ENCODE measurements around the gene MXRA8. TPM values are rescaled to one million over a fixed set of nuclear protein-coding genes. Genes with fewer than 3 reads are reported as not detected.
"Not testable (repeated sequence)": the region's sequence is repeated elsewhere in the genome, so short reads cannot be mapped to it uniquely, and the experiment has no call there.

MXRA8 gene
- total RNA-seq, 1 donor from 2014 or later = not detected

- no peaks in the 10 kb centered on the region for H3K9me3 Mint-ChIP-seq
- DNase-seq (ENCODE audit: low spot score) = no peak
- H3K4me1 Mint-ChIP-seq (ENCODE audit: low read depth) = no peaks in the 10 kb centered on the region
- no peaks in the 10 kb centered on the region for H3K27me3 Mint-ChIP-seq (ENCODE audit: low read depth)
- H3K27ac Mint-ChIP-seq = no peak overlapping the region
- no peak overlapping the region for H3K4me3 Mint-ChIP-seq (ENCODE audit: low read depth)
- peaks cover 52% of the 10 kb centered on the region for H3K36me3 Mint-ChIP-seq (ENCODE audit: low read depth)
- intact Hi-C loops (cut with micrococcal nuclease) = no loop called here
Measured at GRCh38 chr1:1385931-1386330, 27.6 kb upstream of the MXRA8 start.

GRCh38 chr1:1385339-1385738, 27.0 kb upstream of the MXRA8 start:
- H3K27ac Mint-ChIP-seq = not testable (repeated sequence)

GRCh38 chr1:1381294-1381693, 22.9 kb upstream of the MXRA8 start:
- no peak for DNase-seq (ENCODE audit: low spot score)
- intact Hi-C loops (cut with micrococcal nuclease) = no loop called here
- Mint-ChIP-seq H3K27ac (no peak overlapping the region), H3K36me3 (ENCODE audit: low read depth) (peaks cover 7% of the 10 kb centered on the region), H3K27me3 (ENCODE audit: low read depth) (no peaks in the 10 kb centered on the region), H3K4me3 (ENCODE audit: low read depth) (no peak overlapping the region), H3K9me3 (no peaks in the 10 kb centered on the region), H3K4me1 (ENCODE audit: low read depth) (peaks cover 7% of the 10 kb centered on the region)

More at GRCh38 chr1:1385339-1385738, 27.0 kb upstream of the MXRA8 start:
- H3K4me1 Mint-ChIP-seq (ENCODE audit: low read depth); H3K27me3 Mint-ChIP-seq (ENCODE audit: low read depth); DNase-seq (ENCODE audit: low spot score); H3K4me3 Mint-ChIP-seq (ENCODE audit: low read depth); intact Hi-C loops (cut with micrococcal nuclease); H3K9me3 Mint-ChIP-seq: not testable (repeated sequence)
- H3K36me3 Mint-ChIP-seq (ENCODE audit: low read depth) = peaks cover 46% of the 10 kb centered on the region

DNA sequence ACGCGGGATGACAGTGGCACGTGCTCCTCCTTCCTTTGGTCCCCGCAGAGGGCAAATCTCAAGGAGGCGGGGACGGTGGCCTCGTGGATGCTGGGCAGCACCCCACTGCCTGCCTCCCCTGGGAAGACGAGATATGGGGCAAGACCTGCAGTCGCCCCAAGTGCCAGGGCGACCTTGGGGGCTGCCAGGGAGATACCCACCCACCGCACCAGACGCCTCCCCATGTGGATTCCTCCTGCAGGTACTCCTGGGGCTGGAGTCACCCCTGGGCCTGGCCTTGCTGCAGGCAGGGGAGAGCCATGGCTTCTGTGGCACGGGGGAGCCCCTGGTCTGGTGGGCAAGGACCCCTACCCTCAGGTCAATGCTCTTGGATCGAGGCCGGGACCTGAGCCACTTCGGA, 22.5 kb upstream of the MXRA8 start:
- H3K27me3 Mint-ChIP-seq (ENCODE audit: low read depth) = no peaks in the 10 kb centered on the region
- H3K27ac Mint-ChIP-seq = no peak overlapping the region
- H3K4me1 Mint-ChIP-seq (ENCODE audit: low read depth) = peaks cover 7% of the 10 kb centered on the region
- H3K36me3 Mint-ChIP-seq (ENCODE audit: low read depth) = peaks cover 3% of the 10 kb centered on the region
- no peak overlapping the region for H3K4me3 Mint-ChIP-seq (ENCODE audit: low read depth)
- intact Hi-C loops (cut with micrococcal nuclease) = no loop called here
- no peaks in the 10 kb centered on the region for H3K9me3 Mint-ChIP-seq
- no peak for DNase-seq (ENCODE audit: low spot score)

DNA sequence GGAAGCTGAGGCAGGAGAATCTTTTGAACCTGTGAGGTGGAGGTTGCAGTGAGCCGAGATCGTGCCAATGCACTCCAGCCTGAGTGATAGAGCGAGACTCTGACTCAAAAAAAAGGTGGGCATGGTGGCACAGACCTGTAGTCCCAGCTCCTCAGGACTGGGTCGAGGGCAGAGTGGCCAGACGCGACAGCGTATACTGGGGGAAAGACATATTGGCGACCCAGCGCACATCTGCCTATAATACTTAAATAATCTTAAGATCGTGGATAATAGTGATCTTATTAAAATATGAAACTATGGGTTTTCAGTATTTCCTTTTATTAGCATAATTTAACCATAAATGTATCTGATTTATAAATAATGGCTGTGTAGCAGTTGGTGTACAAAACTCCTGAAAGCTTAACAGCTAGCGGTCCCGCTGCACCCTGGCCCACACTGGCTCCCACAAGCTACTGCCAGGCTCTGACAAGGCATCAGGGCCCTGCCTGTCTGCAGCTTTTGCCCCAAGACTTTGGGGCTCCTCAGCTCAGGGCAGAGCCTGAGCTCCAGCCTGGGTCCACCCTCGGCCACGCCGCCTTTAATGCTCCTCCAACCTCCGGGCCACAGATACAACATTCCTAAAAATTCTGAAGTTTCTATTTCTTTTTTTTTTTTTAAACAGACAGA, 19.3 kb upstream of the MXRA8 start:
- peaks cover 12% of the 10 kb centered on the region for H3K36me3 Mint-ChIP-seq (ENCODE audit: low read depth)
- DNase-seq (ENCODE audit: low spot score) = no peak
- no peak overlapping the region for H3K27ac Mint-ChIP-seq
- no peaks in the 10 kb centered on the region for H3K27me3 Mint-ChIP-seq (ENCODE audit: low read depth)
- peaks cover 14% of the 10 kb centered on the region for H3K4me1 Mint-ChIP-seq (ENCODE audit: low read depth)
- no peaks in the 10 kb centered on the region for H3K9me3 Mint-ChIP-seq
- intact Hi-C loops (cut with micrococcal nuclease) = loop anchor here (10.0 kb wide), 1 partner anchor 73 kb away; the partner anchor contains the start of genes ACAP3 and PUSL1
- H3K4me3 Mint-ChIP-seq (ENCODE audit: low read depth) = no peak overlapping the region

- Mint-ChIP-seq H3K27me3 (ENCODE audit: low read depth) (no peaks in the 10 kb centered on the region), H3K4me1 (ENCODE audit: low read depth) (peaks cover 16% of the 10 kb centered on the region), H3K27ac (peak overlapping the region; percentile 95), H3K4me3 (ENCODE audit: low read depth) (peak overlapping the region; percentile 87), H3K36me3 (ENCODE audit: low read depth) (peaks cover 15% of the 10 kb centered on the region), H3K9me3 (no peaks in the 10 kb centered on the region)
- intact Hi-C loops (cut with micrococcal nuclease) = loop anchor here (10.0 kb wide), 1 partner anchor 72 kb away; the partner anchor contains the start of genes ACAP3 and PUSL1
- DNase-seq (ENCODE audit: low spot score) = no peak
Measured at GRCh38 chr1:1376551-1377226, 18.3 kb upstream of the MXRA8 start.

DNA sequence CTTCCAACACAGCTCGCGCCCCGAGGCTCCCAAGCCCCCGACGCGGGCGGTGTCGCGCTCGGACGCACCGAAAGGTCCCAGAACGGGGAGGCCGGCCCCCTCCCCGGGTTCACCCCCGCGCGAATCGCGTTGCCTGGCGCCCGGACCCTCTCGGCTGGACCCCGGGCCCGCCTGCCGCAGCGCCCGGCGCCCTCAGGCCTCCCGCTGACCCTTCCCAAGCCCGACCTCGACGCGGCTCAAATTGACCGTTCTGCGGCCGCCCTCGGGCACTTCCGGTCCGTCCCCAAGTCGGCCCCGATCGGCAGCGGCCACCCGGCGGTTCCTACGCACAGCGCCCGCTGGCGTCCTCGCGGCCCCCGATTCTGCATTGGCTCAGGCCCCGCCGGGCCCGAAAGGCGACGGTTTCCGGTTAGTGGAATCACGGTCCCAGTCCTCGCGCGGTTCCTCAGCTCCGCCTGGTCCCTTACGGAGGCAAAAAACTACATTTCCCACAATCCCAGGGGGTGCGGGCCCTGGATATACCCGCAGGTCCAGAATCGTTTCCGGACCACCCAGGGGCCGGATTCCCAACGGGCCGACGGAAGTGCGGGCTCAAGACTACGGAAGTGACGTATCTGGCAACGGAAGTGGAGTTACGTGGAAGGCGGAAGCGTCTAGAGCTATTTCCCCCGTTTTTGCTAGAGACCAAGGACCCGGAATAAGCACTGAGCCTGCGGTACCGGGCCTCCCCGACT, 16.7 kb upstream of the MXRA8 start, which contains the start of gene AURKAIP1:
AURKAIP1 (minus strand) TSS at position 279 of the 734 bp plus-strand sequence. CDS start 451 bp downstream, outside the sequence.
- no peaks in the 10 kb centered on the region for H3K9me3 Mint-ChIP-seq
- no peaks in the 10 kb centered on the region for H3K27me3 Mint-ChIP-seq (ENCODE audit: low read depth)
- peak; percentile 97 for DNase-seq (ENCODE audit: low spot score)
- intact Hi-C loops (cut with micrococcal nuclease) = loop anchor here (1.0 to 10.0 kb wide), 4 partner anchors 24 to 70 kb away; partner anchors contain the start of genes ACAP3, CCNL2, DVL1 and MRPL20
- H3K4me3 Mint-ChIP-seq (ENCODE audit: low read depth) = peak within 1 kb of the TSS; percentile 87
- peak within 1 kb of the TSS; percentile 95 for H3K27ac Mint-ChIP-seq
- peaks cover 15% of the 10 kb centered on the region for H3K36me3 Mint-ChIP-seq (ENCODE audit: low read depth)
- H3K4me1 Mint-ChIP-seq (ENCODE audit: low read depth) = peaks cover 16% of the 10 kb centered on the region

DNA sequence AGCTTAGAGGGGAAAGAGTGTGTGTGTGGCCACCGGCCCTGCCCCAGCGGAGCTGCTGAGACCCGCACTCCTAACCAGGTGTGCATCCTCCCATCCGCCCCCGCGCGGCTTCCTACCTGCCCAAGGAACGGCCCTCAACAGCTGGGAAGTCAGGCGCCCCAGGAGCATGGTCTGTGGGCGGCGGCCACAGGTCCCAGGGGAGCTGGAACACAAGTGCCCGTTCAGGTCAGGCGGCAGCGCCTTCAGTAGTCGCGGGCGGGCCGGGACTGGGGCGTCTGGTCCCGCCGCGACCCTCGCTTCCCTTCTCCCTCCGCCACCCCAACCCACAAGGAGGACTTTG, 16.2 kb upstream of the MXRA8 start:
- intact Hi-C loops (cut with micrococcal nuclease) = loop anchor here (2.0 to 10.0 kb wide), 2 partner anchors 26 to 70 kb away; partner anchors contain the start of genes ACAP3, DVL1 and PUSL1
- peaks cover 15% of the 10 kb centered on the region for H3K36me3 Mint-ChIP-seq (ENCODE audit: low read depth)
- H3K9me3 Mint-ChIP-seq = no peaks in the 10 kb centered on the region
- H3K27ac Mint-ChIP-seq = peak overlapping the region; percentile 33
- no peak for DNase-seq (ENCODE audit: low spot score)
- no peaks in the 10 kb centered on the region for H3K27me3 Mint-ChIP-seq (ENCODE audit: low read depth)
- H3K4me3 Mint-ChIP-seq (ENCODE audit: low read depth) = peak overlapping the region; percentile 87
- peaks cover 16% of the 10 kb centered on the region for H3K4me1 Mint-ChIP-seq (ENCODE audit: low read depth)

DNA sequence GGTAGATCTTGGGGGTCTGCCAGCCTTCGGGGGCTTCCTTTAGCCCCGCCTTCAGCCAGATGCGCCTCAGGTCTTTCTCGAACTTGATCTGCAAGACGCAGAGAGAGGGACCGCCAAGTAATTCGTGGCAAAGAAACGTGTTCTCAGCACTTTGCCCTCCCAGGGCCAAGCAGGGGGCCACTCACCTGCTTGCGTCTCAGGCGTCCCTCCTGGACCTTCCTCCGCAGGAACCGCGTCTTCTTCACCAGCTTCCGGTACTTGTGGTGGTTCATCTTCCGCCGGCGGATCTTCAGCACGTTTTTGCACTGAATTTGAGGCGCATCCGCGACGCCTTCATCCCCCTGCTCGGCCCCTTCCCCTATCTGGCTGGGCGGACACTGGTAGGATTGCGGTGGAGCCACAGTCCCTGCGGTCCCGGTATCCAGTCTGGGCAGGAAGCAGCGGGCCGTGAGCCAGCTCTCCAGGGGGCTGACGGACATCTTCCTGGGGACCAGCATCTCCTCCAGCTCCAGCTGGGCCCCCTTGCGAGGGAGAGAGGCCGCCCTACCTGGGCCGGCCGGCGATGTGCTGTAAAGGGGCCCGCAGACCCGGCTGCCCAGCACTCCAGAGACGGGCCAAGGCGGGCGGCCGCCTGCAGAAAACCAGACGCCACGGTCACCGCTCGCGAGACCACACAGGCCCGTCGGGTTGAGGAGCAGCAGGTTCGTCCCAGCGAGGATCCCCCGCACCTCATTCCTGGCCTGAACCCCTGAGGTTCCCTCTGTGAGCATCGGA, 15.6 kb upstream of the MXRA8 start:
- intact Hi-C loops (cut with micrococcal nuclease) = loop anchor here (2.0 to 10.0 kb wide), 2 partner anchors 25 to 69 kb away; partner anchors contain the start of genes ACAP3, DVL1 and PUSL1
- Mint-ChIP-seq H3K27me3 (ENCODE audit: low read depth) (no peaks in the 10 kb centered on the region), H3K36me3 (ENCODE audit: low read depth) (peaks cover 15% of the 10 kb centered on the region), H3K4me1 (ENCODE audit: low read depth) (peaks cover 16% of the 10 kb centered on the region), H3K27ac (no peak overlapping the region), H3K4me3 (ENCODE audit: low read depth) (peak overlapping the region; percentile 87), H3K9me3 (no peaks in the 10 kb centered on the region)
- DNase-seq (ENCODE audit: low spot score) = no peak

- peaks cover 15% of the 10 kb centered on the region for H3K36me3 Mint-ChIP-seq (ENCODE audit: low read depth)
- H3K27me3 Mint-ChIP-seq (ENCODE audit: low read depth) = no peaks in the 10 kb centered on the region
- peak overlapping the region; percentile 87 for H3K4me3 Mint-ChIP-seq (ENCODE audit: low read depth)
- no peak overlapping the region for H3K27ac Mint-ChIP-seq
- DNase-seq (ENCODE audit: low spot score) = no peak
- H3K4me1 Mint-ChIP-seq (ENCODE audit: low read depth) = peaks cover 16% of the 10 kb centered on the region
- intact Hi-C loops (cut with micrococcal nuclease) = loop anchor here (10.0 kb wide), 1 partner anchor 68 kb away; the partner anchor contains the start of genes ACAP3 and PUSL1
- H3K9me3 Mint-ChIP-seq = no peaks in the 10 kb centered on the region
Measured at GRCh38 chr1:1373051-1373814, 14.9 kb upstream of the MXRA8 start.

GRCh38 chr1:1371746-1372711, 13.7 kb upstream of the MXRA8 start:
- Mint-ChIP-seq H3K36me3 (ENCODE audit: low read depth) (peaks cover 15% of the 10 kb centered on the region), H3K9me3 (no peaks in the 10 kb centered on the region), H3K27ac (peak overlapping the region; percentile 58), H3K4me1 (ENCODE audit: low read depth) (peaks cover 16% of the 10 kb centered on the region), H3K4me3 (ENCODE audit: low read depth) (peak overlapping the region; percentile 67), H3K27me3 (ENCODE audit: low read depth) (no peaks in the 10 kb centered on the region)
- DNase-seq (ENCODE audit: low spot score) = peak; percentile 74
- intact Hi-C loops (cut with micrococcal nuclease) = loop anchor here (10.0 kb wide), 1 partner anchor 67 kb away; the partner anchor contains the start of genes ACAP3 and PUSL1

All from activated T-helper 2 cell treated with anti-CD3 and anti-CD28 coated beads, Interferon-gamma antibody, Interleukin-2, Interleukin-4, amounts not matched to agents 10 μg/mL and 5 μg/mL and 100 μg/mL, durations not matched to agents 14 hours and 24 hours and 36 hours (primary cell).